Aorta (tissue), 5 donors: ENCODE data around the gene BMAL1. TPM values are rescaled to one million over a fixed set of nuclear protein-coding genes. Genes with fewer than 3 reads are reported as not detected.

Experiments used
- ATAC-seq: fragments of 200-7000 bp; cut with Tn5 transposase; one replicate; pipeline ENCODE4 v1.9.1; 2022; ENCODE audit warnings: moderate library complexity; ENCODE audit not compliant: low FRiP score
- DNase-seq, 2 donors: peaks; one replicate each; pipeline ENCODE4 v3.0.0-alpha.2; 2020
- H3K27ac ChIP-seq, 2 donors: one replicate each; pipeline ENCODE4 v1.5.1; 2013; ENCODE audit warnings: low read length in 2 of 2, mild to moderate bottlenecking in 2 of 2, moderate library complexity in 2 of 2, control low read depth in 1 of 2, inconsistent platforms in 1 of 2, low read depth in 1 of 2
- H3K27me3 ChIP-seq, 2 donors: one replicate each; pipeline ENCODE4 v1.6.1; 2013; ENCODE audit warnings: control low read depth in 1 of 2, low read length in 1 of 2, mild to moderate bottlenecking in 1 of 2, moderate library complexity in 1 of 2; ENCODE audit not compliant: insufficient read depth in 2 of 2, control insufficient read depth in 1 of 2
- H3K36me3 ChIP-seq, 2 donors: one replicate each; pipeline ENCODE4 v1.6.1; 2013; ENCODE audit warnings: control low read depth in 1 of 2, low read length in 1 of 2, mild to moderate bottlenecking in 1 of 2; ENCODE audit not compliant: insufficient read depth in 2 of 2, control insufficient read depth in 1 of 2
- H3K4me1 ChIP-seq, 2 donors: one replicate each; pipeline ENCODE4 v1.6.1; 2013; ENCODE audit warnings: low read length in 2 of 2, control low read depth in 1 of 2, mild to moderate bottlenecking in 1 of 2, moderate library complexity in 1 of 2; ENCODE audit not compliant: insufficient read depth in 2 of 2, control insufficient read depth in 1 of 2
- H3K4me3 ChIP-seq, 2 donors: one replicate each; pipeline ENCODE4 v1.5.1; 2013; ENCODE audit warnings: low read length in 2 of 2, control low read depth in 1 of 2, mild to moderate bottlenecking in 1 of 2
- H3K9me3 ChIP-seq: one replicate; pipeline ENCODE4 v1.6.1; 2013; ENCODE audit warnings: mild to moderate bottlenecking, low read length; ENCODE audit not compliant: control insufficient read depth
- WGBS, 2 donors: extraction: QIAGEN DNeasy Blood & Tissue Kit; methylation state at CpG; one replicate each; pipeline ENCODE4 v1.1.7; 2013; 5-methylcytosine and 5-hydroxymethylcytosine counted together
- intact Hi-C, 2 donors: fragments of 100-400 bp; cut with DNase I; formaldehyde crosslinking; loops; one replicate each; pipeline versions ENCODE4 v1.14.2 to v1.15.0; 2022
- polyA plus RNA-seq, 2 donors: library from polyadenylated mRNA; stranded (reverse); fragments of 200-250 nt; gene quantifications; one replicate each; pipeline ENCODE4 v1.2.3, GENCODE V29; 2013
- total RNA-seq, 2 donors: library from RNA; stranded (reverse); fragmentation: NEBNext Ultra II Directional; extraction: Animal tissue kit (Norgen Biotek cat#: 25700); gene quantifications; one replicate each; pipeline ENCODE4 v1.2.1, GENCODE V29; 2021
- donor health status: healthy with polysubstance abuse.
- donor health status: Bipolar disorder and iron deficiency.
- donor health status: DM: no; HTN: no; CAD: no.
- donor health status: DM: no; HTN: no; CAD: no.
- donor health status: DM: yes; HTN: yes; CAD: no.

Gene BMAL1
- total and polyA plus RNA-seq, 4 donors: 11.7 to 38.4 (median 30.3) TPM

GRCh38 chr11:13271060-13271693 lies 6.4 kb upstream of the BMAL1 start:
- H3K27ac ChIP-seq: no peak overlapping the region
- H3K4me3 ChIP-seq: no peak overlapping the region
- ATAC-seq (no peak), DNase-seq (no peak)
- H3K36me3 ChIP-seq: no peaks in the 10 kb centered on the region
- H3K27me3 ChIP-seq: no peaks in the 10 kb centered on the region
- no peaks in the 10 kb centered on the region for H3K9me3 ChIP-seq
- 26 to 55% methylated on average over 1 of the region's 1 CpG for WGBS, 2 donors
- intact Hi-C loops: no loop called here
- H3K4me1 ChIP-seq: peaks cover 0 to 4% of the 10 kb centered on the region in 2 donors

- intact Hi-C loops: loop anchor here in 1 of 2 donors (2.0 to 5.0 kb wide), 3 partner anchors 40 to 186 kb away; partner anchors contain the start of gene BTBD10
- Histone ChIP-seq H3K27ac (peak overlapping the region in 1 of 2 donors; percentile 72), H3K4me1 (peaks cover 0 to 5% of the 10 kb centered on the region in 2 donors), H3K9me3 (no peaks in the 10 kb centered on the region), H3K27me3 (no peaks in the 10 kb centered on the region), H3K4me3 (peak overlapping the region; percentile 73 to 80), H3K36me3 (no peaks in the 10 kb centered on the region)
- WGBS, 2 donors: 4 to 6% methylated on average over 8 of the region's 8 CpGs
- DNase-seq: no peak
- no peak for ATAC-seq
Observed at GRCh38 chr11:13276454-13276831, 1.1 kb upstream of the BMAL1 start.

- intact Hi-C loops: loop anchor here in 1 of 2 donors (2.0 to 5.0 kb wide), 3 partner anchors 40 to 186 kb away; partner anchors contain the start of gene BTBD10
Observed at GRCh38 chr11:13276832-13277767, 490 bp upstream of the BMAL1 start.

DNA sequence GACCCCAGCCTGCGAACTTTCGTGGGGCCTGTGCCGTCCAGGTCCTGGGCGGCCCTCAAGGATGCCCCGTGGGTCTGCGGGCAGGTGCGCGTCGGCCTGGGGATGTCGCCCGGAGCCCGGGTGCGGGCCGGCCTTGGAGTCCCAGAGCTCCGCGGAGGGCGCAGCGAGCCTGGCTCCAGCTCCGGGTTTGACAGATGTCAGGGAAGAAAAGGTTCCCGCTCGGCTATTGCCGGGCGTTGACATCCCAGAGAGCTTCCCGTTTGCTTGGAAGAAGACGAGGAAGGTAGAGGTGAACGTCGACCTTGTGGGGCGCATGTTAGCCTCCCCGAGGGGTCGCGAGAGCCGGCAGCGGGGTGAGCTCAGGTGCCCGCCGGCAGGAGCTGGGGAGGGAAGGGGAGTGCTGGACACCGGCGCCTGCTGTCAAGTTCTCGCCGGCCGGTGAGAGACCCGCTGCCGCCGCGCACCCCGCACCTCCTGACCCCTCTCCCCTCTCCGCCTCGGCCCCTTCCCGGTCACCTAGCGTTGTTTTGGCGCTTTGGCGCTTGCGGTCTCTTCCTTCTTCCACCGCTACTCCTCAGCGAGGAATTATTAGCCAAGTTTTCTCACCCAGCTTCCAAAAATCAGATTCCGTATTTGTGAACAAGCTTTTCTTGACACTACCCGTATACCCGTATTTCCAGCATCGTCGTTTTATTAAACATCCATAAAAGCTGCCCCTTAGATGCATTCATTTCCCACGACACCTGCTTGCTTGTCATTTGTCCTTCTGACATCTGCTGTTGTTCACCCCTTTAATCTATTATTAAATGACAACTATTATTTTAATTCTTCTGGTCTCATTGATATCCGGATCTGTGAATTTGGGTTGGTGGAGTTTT lies 1.3 kb downstream of the BMAL1 start:
- no peaks in the 10 kb centered on the region for H3K36me3 ChIP-seq
- no peaks in the 10 kb centered on the region for H3K9me3 ChIP-seq
- peaks cover 0 to 5% of the 10 kb centered on the region in 2 donors for H3K4me1 ChIP-seq
- H3K4me3 ChIP-seq: peak overlapping the region; percentile 87 to 99
- ATAC-seq (no peak), DNase-seq (no peak)
- intact Hi-C loops: loop anchor here in 1 of 2 donors (5.0 kb wide), 1 partner anchor 67 kb away; no protein-coding TSS in a partner anchor
- no peaks in the 10 kb centered on the region for H3K27me3 ChIP-seq
- no peak overlapping the region for H3K27ac ChIP-seq
- WGBS, 2 donors: 12 to 13% methylated on average over 54 to 61 of the region's 61 CpGs

More at GRCh38 chr11:13276832-13277767, 490 bp upstream of the BMAL1 start:
- Histone ChIP-seq H3K36me3 (no peaks in the 10 kb centered on the region), H3K9me3 (no peaks in the 10 kb centered on the region), H3K4me1 (peaks cover 0 to 5% of the 10 kb centered on the region in 2 donors), H3K4me3 (peak overlapping the region; percentile 73 to 80), H3K27me3 (no peaks in the 10 kb centered on the region), H3K27ac (peak overlapping the region in 1 of 2 donors; percentile 72)
- DNase-seq (peak; percentile 99), ATAC-seq (peak; percentile 97)
- WGBS, 2 donors: 0 to 1% methylated on average over 38 to 72 of the region's 72 CpGs

GRCh38 chr11:13279487-13279834 lies 1.9 kb downstream of the BMAL1 start:
- 82 to 83% methylated on average over 3 of the region's 3 CpGs for WGBS, 2 donors
- Histone ChIP-seq H3K4me3 (no peak overlapping the region), H3K27ac (no peak overlapping the region), H3K27me3 (no peaks in the 10 kb centered on the region), H3K9me3 (no peaks in the 10 kb centered on the region), H3K4me1 (peaks cover 0 to 5% of the 10 kb centered on the region in 2 donors), H3K36me3 (no peaks in the 10 kb centered on the region)
- intact Hi-C loops: loop anchor here in 1 of 2 donors (5.0 kb wide), 1 partner anchor 67 kb away; no protein-coding TSS in a partner anchor
- ATAC-seq (no peak), DNase-seq (no peak)

DNA sequence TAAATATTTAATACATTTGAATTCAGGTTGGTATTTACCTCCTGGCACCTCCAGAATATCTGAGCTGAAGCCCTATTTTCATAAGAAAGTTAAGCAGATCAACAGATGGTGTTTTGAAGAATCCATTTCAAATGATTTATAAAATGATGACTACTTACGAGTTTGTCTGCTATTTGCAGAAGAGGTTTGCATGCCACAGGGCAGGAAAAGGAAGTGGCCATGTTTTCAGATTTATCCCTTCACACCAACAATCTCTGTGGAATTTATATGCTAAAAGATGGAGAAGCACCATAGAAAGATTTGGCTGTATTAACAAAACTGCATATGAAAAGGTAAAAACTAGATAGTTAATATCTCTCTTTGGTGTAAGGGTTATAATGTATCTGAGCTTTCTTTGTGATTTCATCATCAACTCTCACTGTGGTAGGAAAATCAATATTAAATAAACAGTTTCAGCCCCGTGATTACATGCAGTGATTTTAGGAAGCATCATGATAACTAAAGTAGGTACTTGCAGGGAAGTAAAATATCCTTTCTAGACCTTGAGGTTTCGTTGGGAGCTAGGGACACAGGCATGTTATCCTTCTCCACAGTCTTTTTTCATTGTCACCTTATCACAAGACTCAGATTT lies 2.6 kb downstream of the BMAL1 start:
- no peak for ATAC-seq
- 80% methylated on average over 3 of the region's 3 CpGs for WGBS, 2 donors
- intact Hi-C loops: no loop called here
- no peaks in the 10 kb centered on the region for H3K9me3 ChIP-seq
- no peaks in the 10 kb centered on the region for H3K27me3 ChIP-seq
- H3K4me1 ChIP-seq: peaks cover 0 to 5% of the 10 kb centered on the region in 2 donors
- no peaks in the 10 kb centered on the region for H3K36me3 ChIP-seq
- no peak for DNase-seq
- H3K27ac ChIP-seq: no peak overlapping the region
- H3K4me3 ChIP-seq: no peak overlapping the region

GRCh38 chr11:13280777-13281176 lies 3.2 kb downstream of the BMAL1 start:
- intact Hi-C loops: no loop called here
- ATAC-seq (no peak), DNase-seq (no peak)
- Histone ChIP-seq H3K36me3 (no peaks in the 10 kb centered on the region), H3K27ac (no peak overlapping the region), H3K27me3 (no peaks in the 10 kb centered on the region), H3K9me3 (no peaks in the 10 kb centered on the region), H3K4me1 (peaks cover 0 to 5% of the 10 kb centered on the region in 2 donors), H3K4me3 (no peak overlapping the region)
- WGBS, 2 donors: 80 to 82% methylated on average over 3 of the region's 3 CpGs

DNA sequence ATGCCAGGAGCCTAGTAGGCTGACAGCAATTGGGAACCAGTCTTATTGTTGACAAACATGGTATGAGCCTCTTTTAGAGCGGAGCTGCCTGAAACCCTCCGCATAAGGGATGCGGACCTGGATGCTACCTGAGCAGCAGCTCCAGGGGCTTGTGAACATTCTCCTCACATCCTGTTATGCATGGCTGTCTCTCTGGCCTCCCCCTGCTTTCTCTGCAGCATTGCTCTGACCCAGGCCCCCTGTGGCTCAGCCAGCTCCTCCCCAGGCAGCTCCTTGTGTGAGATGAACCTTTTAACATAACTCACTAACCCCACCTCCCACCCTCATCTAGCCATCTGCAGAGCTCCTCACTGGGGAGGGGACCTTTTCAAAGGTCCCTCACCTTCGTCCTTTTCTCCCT lies 6.0 kb downstream of the BMAL1 start:
- WGBS, 2 donors: 78 to 85% methylated on average over 4 of the region's 4 CpGs
- H3K27ac ChIP-seq: no peak overlapping the region
- H3K27me3 ChIP-seq: no peaks in the 10 kb centered on the region
- no peaks in the 10 kb centered on the region for H3K36me3 ChIP-seq
- peaks cover 3 to 5% of the 10 kb centered on the region in 2 donors for H3K4me1 ChIP-seq
- intact Hi-C loops: no loop called here
- ATAC-seq (no peak), DNase-seq (no peak)
- no peaks in the 10 kb centered on the region for H3K9me3 ChIP-seq
- H3K4me3 ChIP-seq: no peak overlapping the region
